Activated CD4-positive, alpha-beta T cell treated with anti-CD3 and anti-CD28 coated beads, Interleukin-2, amount 50 U/mL, for 1 hour (primary cell): Measurements from ENCODE around the gene M6PR.
"Not testable (repeated sequence)": the region's sequence is repeated elsewhere in the genome, so short reads cannot be mapped to it uniquely, and the experiment has no call there.

Experiments
- DNase-seq: peaks from one replicate; pipeline ENCODE4 v3.0.0-alpha.2; 2020

The M6PR gene

GRCh38 chr12:8911606-8912268 is 37.7 kb downstream of the M6PR start:
- DNase-seq, result no peak

DNA sequence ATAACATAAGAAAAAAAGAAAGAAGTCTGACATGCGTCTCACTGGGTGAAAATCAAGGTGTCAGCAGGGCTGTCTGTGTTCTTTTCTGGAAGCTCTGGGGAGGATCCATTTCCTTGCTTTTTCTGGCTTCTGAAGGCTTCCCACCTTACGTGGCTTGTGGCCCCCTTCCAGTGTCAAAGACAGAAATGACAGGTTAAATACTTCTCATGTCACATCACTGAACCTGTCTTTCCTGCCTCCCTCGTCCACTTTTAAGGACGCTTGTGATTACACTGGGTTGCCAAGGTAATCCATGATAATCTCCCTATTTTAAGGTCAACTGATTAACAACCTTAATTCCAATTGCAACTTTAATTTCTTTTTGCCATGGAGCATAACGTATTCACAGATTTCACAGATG is 39.7 kb downstream of the M6PR start:
- no peak for DNase-seq

DNA sequence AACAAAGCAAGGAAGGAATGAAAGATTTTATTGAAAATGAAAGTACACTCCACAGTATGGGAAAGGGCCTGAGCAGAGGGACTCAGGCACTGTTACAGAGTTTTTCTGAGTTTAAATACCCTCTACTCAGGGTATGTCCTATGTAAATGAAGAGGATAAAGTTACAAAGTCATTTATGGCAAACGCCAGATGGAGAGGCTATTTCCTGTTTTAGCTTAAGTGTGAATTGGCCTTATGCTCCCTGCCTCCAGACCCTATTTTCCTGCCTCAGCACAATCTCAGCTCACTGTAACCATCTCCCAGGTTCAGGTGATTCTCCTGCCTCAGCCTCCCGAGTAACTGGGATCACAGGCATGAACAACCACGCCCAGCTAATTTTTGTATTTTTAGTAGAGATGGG is 41.9 kb downstream of the M6PR start:
- DNase-seq, result no peak

GRCh38 chr12:8906266-8907180 is 42.9 kb downstream of the M6PR start:
- no peak for DNase-seq

DNA sequence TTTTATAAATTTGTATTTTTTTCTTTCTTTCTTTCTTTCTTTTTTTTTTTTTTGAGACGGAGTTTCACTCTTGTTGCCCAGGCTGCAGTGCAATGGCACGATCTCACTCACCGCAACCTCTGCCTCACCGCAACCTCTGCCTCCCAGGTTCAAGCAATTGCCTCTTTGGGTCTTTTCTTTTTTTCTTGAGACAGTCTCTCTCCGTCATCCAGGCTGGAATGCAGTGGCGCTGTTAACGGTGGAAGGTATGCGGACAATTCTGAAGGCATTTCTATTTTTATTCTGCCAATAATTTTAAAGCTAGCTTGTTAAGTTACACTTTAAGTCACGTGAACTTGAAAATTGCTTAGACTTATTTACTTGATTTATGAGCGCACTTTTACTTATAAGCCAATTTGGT is 43.9 kb downstream of the M6PR start:
- no peak for DNase-seq

- no peak for DNase-seq
Observed at GRCh38 chr12:8904665-8905064, 44.8 kb downstream of the M6PR start.

DNA sequence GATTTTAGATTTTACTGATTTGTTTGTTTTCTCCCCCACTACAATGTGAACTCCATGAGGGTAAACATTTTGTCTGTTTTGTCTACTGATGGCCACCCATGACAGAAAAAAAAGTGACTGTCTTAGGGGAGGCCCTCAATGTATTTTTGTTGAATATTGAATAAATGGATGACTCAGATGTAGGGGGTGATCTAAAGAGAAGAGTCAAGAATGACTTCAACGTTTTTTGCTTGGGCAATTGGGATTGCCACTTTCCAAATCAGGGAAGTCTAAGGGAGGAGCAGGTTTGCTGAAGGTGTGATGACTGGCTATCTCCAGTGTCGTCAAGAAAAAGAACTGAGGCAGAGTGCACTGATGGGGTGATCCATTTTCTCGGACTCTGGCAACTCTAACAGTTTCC is 45.8 kb downstream of the M6PR start:
- no peak for DNase-seq

DNA sequence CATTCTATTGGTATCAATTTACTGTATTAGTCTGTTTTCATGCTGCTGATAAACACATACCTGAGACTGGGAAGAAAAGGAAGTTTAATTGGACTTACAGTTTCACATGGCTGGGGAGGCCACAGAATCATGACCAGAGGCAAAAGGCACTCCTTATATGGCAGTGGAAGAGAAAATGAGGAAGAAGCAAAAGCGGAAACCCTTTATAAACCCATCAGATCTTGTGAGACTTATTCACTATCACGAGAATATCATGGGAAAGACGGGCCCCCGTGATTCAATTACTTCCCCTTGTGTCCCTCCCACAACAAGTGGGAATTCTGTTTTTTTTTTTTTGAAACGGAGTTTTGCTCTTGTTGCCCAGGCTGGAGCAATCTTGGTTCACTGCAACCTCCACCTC is 46.7 kb downstream of the M6PR start:
- DNase-seq, result not testable (repeated sequence)

GRCh38 chr12:8899830-8900229 is 49.6 kb downstream of the M6PR start:
- DNase-seq, result no peak

- no peak for DNase-seq
Observed at GRCh38 chr12:8897081-8897480, 52.4 kb downstream of the M6PR start.

DNA sequence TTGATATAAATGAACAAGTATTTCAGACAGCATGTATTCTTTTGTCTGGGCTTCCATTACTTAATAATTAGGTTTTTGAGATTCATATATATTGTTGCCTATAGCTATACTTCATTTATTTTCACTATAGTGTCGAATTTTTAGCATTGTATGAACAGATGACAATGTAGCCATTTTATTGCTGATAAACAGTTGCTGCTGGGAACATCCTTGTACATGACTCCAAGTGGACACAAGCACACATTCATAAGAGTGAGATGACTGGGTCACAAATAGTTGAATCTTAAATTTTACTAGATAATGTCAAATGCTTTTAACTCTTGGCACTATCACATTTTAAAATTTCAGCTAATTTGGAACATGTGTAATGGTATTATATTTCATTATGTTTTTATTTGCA is 54.5 kb downstream of the M6PR start:
- DNase-seq, result no peak

- DNase-seq, result no peak
Observed at GRCh38 chr12:8894378-8894777, 55.1 kb downstream of the M6PR start.

DNA sequence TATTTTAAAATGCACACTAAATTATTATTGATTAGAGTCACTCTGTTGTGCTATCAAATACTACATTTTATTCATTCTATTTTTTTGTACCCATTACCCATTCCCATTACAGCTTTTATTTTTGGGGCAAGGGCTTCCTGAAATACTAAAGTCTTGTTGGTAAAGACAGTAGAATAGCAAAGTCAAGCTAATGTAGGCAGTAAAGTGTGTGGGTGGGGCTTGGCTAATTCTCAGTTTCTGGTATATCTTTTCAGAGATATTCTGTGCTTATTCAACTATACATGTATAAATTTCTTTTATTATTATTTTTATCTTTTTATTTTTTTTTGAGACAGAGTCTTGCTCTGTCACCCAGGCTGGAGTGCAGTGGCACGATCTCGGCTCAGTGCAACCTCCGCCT is 57.5 kb downstream of the M6PR start:
- DNase-seq, result no peak
